HG03139 (cell line): ENCODE results near the gene KCNJ5.

Experiments
- ATAC-seq: cut with Tn5 transposase; IDR thresholded peaks from one replicate; pipeline ENCODE4 v1.9.1; 2021; ENCODE audit not compliant: unreplicated experiment

KCNJ5 gene

DNA sequence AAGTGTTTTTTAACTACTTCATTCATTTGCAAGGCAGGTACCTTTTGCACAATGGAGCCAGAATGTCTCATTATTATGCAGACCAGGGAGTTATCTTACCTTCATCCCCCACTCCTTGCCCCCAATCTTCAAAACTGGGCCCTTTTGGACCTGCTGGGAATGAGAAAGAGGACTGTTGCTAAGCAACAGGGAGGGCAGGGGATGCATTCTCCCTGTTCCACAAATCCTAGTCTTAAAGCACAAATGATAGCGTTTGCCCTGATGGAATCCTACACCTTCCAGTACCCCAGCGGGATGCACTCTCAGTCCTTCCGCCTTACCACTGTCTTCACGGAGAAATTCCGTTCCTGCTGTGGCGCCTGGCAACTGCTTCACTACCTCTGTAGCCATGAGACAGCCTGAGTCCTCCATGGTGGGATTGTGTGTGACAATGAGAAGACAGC is 20.0 kb upstream of the KCNJ5 start:
- ATAC-seq: no peak

DNA sequence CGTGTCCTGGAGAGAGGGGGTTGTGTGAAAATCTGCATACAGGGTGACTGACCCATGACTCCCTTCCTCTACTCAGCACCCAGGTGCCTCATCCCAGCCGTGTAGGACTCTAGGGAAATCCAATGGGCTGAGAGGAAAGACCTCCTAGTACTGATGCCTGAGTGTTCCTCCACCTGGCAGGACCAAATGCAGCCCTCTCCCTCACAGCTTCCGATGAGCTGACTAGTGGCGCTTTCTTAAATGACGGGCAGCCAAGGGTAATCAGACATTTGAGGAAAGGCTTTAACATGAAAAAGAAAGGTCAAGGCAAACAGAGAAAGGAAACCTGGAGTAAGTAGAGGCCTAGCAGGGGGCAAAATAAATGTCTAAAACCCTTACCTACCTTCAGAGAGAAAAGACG is 19.1 kb upstream of the KCNJ5 start:
- no peak for ATAC-seq

DNA sequence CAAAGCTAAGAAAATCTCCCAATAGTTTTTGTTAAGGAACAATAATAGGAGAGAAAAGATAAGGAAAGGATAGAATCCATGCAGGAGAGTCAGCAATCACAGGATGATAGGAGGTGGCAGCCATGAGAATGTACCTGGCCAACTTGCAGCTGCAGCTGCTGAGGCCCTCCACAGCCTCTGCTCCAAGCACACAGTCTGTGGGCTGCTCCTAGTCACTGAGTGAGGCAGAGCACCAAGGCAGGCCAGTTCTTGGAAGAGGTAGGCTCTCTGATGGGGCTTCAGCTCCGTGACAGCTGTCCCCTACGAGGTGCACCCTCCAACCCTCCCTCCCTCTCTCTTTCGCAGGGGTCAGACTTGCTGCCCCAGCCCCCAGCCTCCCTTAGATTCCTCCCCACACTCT is 18.6 kb upstream of the KCNJ5 start:
- no peak for ATAC-seq

DNA sequence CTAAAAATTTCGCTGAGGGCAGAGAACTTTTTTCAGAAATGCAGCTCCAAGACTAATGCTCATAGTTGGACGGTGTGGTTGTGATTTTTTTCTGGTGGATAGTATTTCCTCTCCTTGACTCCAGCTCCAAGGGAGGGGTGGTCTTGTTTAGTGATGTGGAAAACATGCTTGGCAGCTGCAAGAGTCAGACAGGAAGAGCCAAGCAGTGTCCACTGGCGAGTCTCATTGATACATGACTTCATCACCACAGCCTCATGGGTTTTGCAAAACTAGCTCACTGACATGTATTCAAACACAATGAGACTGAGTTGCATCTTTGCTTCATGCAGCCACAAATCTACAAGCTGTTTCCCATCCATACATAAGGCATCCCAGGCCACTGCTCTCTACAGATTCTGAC is 16.7 kb upstream of the KCNJ5 start:
- ATAC-seq: no peak

- no peak for ATAC-seq
Observed at GRCh38 chr11:128876133-128876650, 15.0 kb upstream of the KCNJ5 start.

DNA sequence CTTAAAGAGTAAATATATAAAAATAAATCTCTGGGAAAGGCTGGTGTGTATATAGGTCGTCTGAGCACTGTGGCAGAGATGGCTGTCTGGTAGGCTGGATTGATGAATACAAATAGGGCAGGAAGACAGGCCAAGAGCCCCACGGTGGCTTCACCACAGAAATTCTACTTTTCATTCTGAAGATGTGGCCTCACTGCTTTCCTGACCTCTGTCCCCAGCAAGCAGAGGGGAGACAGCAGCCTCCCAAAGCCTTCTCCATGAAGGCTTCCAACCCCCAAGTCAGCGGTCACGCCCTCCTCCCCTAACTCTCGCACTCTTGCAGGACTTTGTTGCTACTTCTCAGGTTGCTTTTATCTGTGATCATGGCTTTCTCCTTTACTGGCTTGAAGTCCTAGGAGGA is 13.4 kb upstream of the KCNJ5 start:
- no peak for ATAC-seq

GRCh38 chr11:128878455-128878854 is 12.7 kb upstream of the KCNJ5 start:
- ATAC-seq: no peak

DNA sequence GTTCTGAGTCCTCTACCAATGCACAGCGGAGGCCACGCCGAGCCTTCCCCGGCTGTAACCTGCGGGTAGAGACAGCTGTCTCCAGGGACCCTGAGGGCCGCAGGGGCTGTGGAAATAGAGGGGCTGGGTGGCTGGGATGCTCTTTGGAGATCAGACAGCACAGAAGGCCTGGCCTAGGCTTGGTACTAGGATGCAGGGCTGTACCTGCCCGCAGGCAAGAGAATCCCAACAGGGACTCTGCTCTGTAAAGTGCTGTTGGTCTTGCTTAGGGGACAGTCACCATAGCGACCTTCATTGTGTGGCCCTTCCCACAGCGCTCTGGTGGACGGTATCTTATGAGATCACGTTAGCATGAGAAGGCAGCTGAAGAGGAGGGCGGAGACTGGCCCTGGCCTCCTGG is 11.3 kb upstream of the KCNJ5 start:
- ATAC-seq: no peak

DNA sequence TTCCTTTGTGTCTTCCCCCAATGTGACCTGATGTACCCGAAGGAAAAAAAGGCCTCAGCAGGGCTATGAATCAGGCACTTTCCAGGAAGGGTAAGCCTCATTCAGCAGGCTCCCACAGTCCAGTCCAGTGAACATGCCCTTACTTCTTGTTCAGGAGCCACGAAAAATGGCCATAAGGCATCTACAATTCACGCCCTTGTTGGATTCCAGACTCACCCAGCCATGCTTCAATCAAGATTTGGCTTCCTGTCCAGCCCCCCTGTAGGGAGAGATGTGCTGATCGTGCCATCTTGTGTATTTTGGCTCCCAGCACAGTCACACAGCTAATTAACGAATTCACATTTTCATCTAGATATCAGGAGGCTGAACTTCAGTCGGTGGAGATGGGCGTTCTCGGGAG is 9.9 kb upstream of the KCNJ5 start:
- no peak for ATAC-seq

- ATAC-seq: no peak
Observed at GRCh38 chr11:128882451-128882850, 8.7 kb upstream of the KCNJ5 start.

- no peak for ATAC-seq
Observed at GRCh38 chr11:128884054-128884453, 7.1 kb upstream of the KCNJ5 start.

DNA sequence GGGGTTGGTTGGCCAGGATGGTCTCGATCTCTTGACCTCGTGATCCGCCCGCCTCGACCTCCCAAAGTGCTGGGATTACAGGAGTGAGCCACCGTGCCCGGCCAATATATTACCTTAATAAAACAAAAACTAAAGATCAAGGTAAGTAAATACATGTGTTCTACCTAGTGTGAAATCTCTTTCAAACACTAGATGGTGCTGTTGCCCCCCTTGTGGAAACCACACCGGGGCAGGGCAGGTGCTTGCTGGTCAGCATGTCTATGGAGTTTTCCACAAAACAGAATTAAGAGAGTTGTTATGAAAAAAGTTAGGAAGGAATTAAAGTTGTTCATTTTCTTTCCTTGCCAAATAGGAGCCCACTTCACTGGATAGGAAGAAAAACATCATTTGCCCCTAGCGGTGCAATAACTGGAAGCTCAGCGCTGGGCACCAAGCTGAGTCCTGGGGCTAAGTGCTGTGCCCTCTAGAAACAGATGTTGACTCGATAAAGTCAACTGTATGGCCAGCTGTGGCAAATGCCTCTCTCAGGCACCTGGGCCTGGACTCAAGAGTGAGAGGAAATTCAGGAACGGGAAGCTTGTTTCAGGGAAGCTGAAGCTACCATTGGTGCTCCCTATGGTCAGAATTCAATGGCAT is 6.3 kb upstream of the KCNJ5 start:
- ATAC-seq: peak; percentile 88

GRCh38 chr11:128886406-128887124 is 4.6 kb upstream of the KCNJ5 start:
- ATAC-seq: no peak

DNA sequence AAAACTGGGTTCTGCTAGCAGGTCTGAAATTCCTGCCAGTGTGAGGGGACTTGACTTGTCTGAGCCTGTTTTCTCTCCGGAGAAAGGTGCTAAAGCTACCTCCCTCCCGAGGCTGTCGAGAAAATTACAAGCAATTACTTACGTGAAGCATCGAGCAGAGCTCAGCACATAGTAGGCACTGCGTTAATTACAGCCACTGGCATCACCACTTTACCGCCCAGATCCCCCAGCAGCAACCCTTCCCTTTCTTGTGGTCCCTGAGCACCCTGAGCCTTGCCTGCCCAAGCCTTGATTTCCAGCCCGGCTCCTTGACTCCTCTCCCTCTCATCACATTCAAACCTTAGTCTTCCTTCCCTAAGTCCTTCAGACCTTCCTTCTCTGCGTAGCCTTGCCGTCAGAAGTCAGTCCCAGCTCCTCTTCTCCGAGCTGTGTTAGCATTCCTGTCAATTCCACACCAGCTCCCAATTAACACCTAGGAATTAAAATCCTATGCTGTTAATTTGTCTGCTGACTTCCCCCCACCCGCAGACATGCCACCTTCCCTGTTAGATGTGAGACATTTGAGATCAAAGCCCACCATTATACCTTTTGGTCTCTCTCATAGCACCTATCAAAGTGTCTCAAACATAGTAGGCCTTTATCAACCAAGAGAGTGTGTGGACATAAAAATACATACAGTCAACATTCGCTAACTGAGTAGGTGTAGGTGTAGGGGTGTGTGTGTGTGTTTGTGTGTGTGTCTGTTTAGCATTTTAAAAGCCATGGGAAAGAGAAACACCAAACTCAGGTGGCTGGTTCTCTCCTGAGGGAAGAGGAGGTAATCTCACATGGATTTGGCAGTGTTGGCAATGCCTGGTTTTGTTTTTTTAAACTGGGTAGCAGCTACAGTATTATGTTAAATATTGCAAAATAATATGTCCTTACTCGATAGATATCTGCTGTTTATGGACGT is 2.8 kb upstream of the KCNJ5 start:
- no peak for ATAC-seq

GRCh38 chr11:128889657-128890213 is 1.4 kb upstream of the KCNJ5 start:
- no peak for ATAC-seq

GRCh38 chr11:128890216-128890542 is 977 bp upstream of the KCNJ5 start:
- no peak for ATAC-seq

DNA sequence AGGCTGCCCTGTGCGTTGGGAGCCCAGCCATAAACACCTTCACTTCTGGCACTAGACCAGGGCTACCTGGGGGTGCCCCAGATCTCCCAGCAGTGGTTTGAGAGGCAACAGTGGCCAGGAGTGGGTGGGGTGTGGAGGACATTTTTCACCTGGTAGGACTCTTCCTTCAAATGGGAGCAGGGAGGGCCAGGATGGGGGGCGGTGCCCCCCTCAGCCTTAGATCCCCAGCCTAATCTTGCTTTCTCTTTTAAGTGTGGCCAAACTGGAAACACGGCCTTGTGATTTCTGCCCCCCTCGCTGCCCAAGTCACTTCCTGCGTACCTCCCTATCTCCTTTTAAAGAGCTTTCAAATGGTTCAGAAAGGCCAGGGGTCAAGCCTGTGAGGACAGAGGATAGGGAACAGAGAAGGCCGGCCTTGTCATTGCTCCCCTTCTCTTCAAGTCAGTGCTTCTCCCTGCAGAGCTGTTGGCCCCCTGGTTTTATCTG is 800 bp downstream of the KCNJ5 start:
- ATAC-seq: no peak

- ATAC-seq: no peak
Observed at GRCh38 chr11:128892866-128893565, 1.9 kb downstream of the KCNJ5 start.

- ATAC-seq: peak; percentile 67
Observed at GRCh38 chr11:128893578-128894285, 2.6 kb downstream of the KCNJ5 start.

- no peak for ATAC-seq
Observed at GRCh38 chr11:128894286-128894681, 3.1 kb downstream of the KCNJ5 start.
